ENCODE measurements around the gene ANP32A.

The ANP32A gene

DNA sequence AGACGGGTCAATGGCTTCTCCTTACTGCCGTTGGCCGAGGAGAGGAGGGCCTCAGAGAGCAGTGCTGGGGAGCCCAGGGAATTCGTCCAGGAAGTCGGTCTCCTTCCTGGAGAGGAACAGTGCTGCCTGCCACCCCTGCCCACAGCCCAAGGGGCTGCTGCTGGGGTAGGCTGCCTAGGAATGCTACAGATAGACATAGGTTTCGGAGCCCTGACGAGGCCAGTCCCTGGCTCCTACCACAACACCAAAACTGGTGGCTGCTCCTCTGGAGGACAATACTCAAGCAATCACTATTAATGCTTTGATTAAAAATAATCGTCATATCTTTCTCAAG, 30.5 kb downstream of the ANP32A start:
- Histone ChIP-seq H3K9ac (ENCODE audit: low read depth, low read length) (no peak overlapping the region), H3K4me1 (ENCODE audit: insufficient read depth, low read length) (peaks cover 67% of the 10 kb centered on the region), H3K4me3 (ENCODE audit: low read length) (no peak overlapping the region), H3K36me3 (ENCODE audit: insufficient read depth, low read length) (peaks cover 38% of the 10 kb centered on the region), H3K9me3 (ENCODE audit: insufficient read depth, low read depth, low read length) (no peaks in the 10 kb centered on the region), H3K27me3 (ENCODE audit: insufficient read depth, low read length) (no peaks in the 10 kb centered on the region), H3K27ac (ENCODE audit: low read depth, low read length) (peak overlapping the region; percentile 76)
- 74% methylated on average over 8 of the region's 8 CpGs for WGBS

DNA sequence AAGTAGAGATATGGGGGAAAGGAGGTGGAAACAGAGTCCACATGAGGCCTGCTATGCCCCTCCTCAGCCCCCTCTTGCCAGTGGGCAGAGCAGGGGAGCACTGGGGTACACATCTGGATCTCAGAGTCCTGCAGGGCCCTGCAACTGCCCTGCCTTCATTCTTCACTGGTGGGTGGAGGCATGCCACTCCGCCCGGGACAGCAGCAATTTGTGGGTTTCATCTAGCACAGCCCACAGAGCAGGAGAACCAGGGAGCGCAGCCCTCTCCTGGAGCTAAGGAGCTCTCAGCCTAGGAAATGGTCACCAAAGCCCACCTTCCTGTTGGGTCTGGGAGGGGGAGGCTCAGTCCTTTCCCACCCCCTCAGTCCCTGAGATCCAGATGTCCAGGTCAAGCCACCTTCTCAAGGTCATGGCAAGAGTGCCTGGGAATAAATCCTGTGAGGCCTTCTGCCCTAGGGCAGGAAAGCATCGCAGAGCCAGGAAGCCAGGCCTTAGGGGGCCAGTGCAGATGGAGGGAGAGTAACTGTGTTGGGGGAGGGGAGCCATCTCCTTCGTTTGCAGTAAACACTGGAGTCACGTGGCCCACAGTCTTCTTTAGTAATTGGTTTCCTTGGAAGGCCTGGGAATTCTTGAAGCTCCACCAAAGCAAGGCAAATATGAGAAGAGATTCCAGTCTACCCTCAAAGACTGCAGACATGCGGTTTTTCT, 31.0 kb downstream of the ANP32A start:
- Histone ChIP-seq H3K4me3 (ENCODE audit: low read length) (0 out of 2 replicates have a peak overlapping the region, but pooled peaks have one; percentile 2), H3K36me3 (ENCODE audit: insufficient read depth, low read length) (peaks cover 44% of the 10 kb centered on the region), H3K27ac (ENCODE audit: low read depth, low read length) (peak overlapping the region; percentile 76)

DNA sequence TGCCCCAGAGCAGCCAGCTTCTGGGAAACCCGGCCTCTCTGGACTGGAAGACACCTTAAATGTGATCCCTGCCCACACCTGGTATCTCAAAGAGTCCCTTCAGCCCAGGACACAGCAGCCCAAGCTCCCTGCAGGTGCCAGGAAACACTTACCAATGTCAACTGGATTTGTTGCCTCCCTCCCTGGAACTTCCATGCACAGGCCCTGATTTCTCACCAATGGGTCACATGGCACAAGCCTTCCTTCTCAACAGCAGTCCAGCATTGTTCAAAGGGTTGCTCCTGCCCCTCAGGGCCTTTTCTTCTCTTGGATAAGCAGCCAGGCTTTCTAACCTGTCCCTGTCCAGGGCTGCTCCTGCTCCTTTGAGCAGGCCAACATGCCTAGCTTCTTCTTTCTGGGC, 31.6 kb downstream of the ANP32A start:
- Histone ChIP-seq H3K9ac (ENCODE audit: low read depth, low read length) (no peak overlapping the region), H3K9me3 (ENCODE audit: insufficient read depth, low read depth, low read length) (no peaks in the 10 kb centered on the region), H3K36me3 (ENCODE audit: insufficient read depth, low read length) (peaks cover 47% of the 10 kb centered on the region), H3K27ac (ENCODE audit: low read depth, low read length) (peak overlapping the region; percentile 58; the same call in 1 of the 2 replicates), H3K27me3 (ENCODE audit: insufficient read depth, low read length) (no peaks in the 10 kb centered on the region), H3K4me1 (ENCODE audit: insufficient read depth, low read length) (peaks cover 56% of the 10 kb centered on the region), H3K4me3 (ENCODE audit: low read length) (no peak overlapping the region)
- 95% methylated on average over 1 of the region's 1 CpG for WGBS

More for the DNA sequence above, 31.0 kb downstream of the ANP32A start:
- Histone ChIP-seq H3K27me3 (ENCODE audit: insufficient read depth, low read length) (no peaks in the 10 kb centered on the region), H3K4me1 (ENCODE audit: insufficient read depth, low read length) (peaks cover 62% of the 10 kb centered on the region), H3K9ac (ENCODE audit: low read depth, low read length) (no peak overlapping the region), H3K9me3 (ENCODE audit: insufficient read depth, low read depth, low read length) (no peaks in the 10 kb centered on the region)
- WGBS: 52% methylated on average over 7 of the region's 7 CpGs

DNA sequence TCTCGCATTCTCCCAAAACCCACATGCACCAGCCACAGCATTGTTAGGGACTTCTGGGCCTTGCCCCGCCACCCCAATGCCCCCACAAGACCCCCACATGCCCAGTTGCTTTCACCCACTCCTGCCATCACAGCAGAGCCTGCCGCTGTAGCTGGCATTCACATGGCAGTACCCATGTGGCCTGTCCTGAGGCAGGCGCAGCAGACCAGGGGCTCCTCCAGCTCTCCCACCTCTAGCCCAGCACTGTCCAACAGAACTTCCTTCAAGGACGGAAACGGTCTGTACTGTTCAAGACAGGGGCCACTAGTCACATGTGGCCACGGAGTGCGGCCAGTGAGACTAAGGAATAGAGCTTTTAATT, 32.5 kb downstream of the ANP32A start:
- H3K4me3 ChIP-seq (ENCODE audit: low read length): no peak overlapping the region
- WGBS: 95% methylated on average over 6 of the region's 8 CpGs
- H3K27me3 ChIP-seq (ENCODE audit: insufficient read depth, low read length): no peaks in the 10 kb centered on the region
- no peaks in the 10 kb centered on the region for H3K9me3 ChIP-seq (ENCODE audit: insufficient read depth, low read depth, low read length)
- peaks cover 47% of the 10 kb centered on the region for H3K4me1 ChIP-seq (ENCODE audit: insufficient read depth, low read length)
- H3K9ac ChIP-seq (ENCODE audit: low read depth, low read length): no peak overlapping the region
- H3K27ac ChIP-seq (ENCODE audit: low read depth, low read length): no peak overlapping the region
- peaks cover 49% of the 10 kb centered on the region for H3K36me3 ChIP-seq (ENCODE audit: insufficient read depth, low read length)

DNA sequence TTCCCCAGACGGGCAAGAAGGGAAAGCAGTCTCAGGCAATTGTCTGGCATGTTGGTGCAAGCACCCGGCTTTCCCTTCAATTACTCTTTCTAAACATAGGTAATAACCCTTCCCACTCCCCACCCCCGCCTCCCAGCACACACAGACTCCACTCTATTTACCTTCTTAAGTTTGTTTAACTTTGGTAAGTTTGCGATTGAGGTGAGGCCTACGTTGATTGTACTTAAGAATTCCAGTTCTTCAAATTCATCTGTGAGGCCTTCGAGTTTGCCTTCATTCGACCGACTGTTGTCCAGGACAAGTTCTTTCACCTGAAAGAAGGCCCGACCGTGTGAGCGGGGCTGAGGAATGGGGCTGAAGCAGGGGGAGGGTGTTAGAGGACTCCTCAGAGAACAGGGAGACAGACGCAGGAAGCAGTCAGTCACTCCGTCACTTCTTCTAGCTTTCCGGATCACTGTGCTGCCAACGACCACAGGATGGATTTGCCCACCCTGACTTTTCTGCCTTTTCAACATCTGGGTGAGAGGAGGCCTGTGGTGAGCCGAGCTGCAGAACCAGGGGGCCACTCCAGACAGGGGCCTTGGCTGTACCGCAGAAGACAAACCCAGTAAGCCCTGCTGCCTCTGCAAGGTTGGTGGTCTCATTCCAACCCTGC, 33.0 kb downstream of the ANP32A start:
- 87% methylated on average over 17 of the region's 17 CpGs for WGBS
- H3K36me3 ChIP-seq (ENCODE audit: insufficient read depth, low read length): peaks cover 55% of the 10 kb centered on the region
- H3K27ac ChIP-seq (ENCODE audit: low read depth, low read length): no peak overlapping the region
- no peak overlapping the region for H3K9ac ChIP-seq (ENCODE audit: low read depth, low read length)
- H3K27me3 ChIP-seq (ENCODE audit: insufficient read depth, low read length): no peaks in the 10 kb centered on the region
- no peak overlapping the region for H3K4me3 ChIP-seq (ENCODE audit: low read length)
- no peaks in the 10 kb centered on the region for H3K9me3 ChIP-seq (ENCODE audit: insufficient read depth, low read depth, low read length)
- H3K4me1 ChIP-seq (ENCODE audit: insufficient read depth, low read length): peaks cover 45% of the 10 kb centered on the region

DNA sequence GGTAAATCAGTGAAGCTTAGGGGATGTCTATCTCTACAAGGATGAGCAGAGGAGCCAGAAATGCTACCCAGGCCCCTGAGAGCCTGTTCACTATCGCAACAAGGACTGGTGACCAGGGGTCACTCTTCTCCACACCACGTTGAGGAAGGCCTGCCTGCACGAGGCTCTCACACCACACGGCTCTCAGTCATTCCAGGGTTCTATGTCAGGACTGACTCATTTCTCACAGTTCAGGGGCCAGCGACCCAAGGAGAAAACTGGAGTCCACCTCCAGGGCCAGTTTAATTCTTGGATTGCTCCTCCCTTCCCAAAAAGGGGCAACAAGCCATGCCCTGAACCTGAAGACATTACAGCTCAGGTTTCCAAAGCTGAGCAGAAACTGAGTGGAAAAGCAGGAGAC, 33.9 kb downstream of the ANP32A start:
- H3K4me1 ChIP-seq (ENCODE audit: insufficient read depth, low read length): peaks cover 39% of the 10 kb centered on the region
- H3K27ac ChIP-seq (ENCODE audit: low read depth, low read length): no peak overlapping the region
- H3K4me3 ChIP-seq (ENCODE audit: low read length): no peak overlapping the region
- H3K9ac ChIP-seq (ENCODE audit: low read depth, low read length): no peak overlapping the region
- peaks cover 64% of the 10 kb centered on the region for H3K36me3 ChIP-seq (ENCODE audit: insufficient read depth, low read length)
- H3K27me3 ChIP-seq (ENCODE audit: insufficient read depth, low read length): no peaks in the 10 kb centered on the region
- H3K9me3 ChIP-seq (ENCODE audit: insufficient read depth, low read depth, low read length): no peaks in the 10 kb centered on the region
- WGBS: 91% methylated on average over 5 of the region's 5 CpGs

DNA sequence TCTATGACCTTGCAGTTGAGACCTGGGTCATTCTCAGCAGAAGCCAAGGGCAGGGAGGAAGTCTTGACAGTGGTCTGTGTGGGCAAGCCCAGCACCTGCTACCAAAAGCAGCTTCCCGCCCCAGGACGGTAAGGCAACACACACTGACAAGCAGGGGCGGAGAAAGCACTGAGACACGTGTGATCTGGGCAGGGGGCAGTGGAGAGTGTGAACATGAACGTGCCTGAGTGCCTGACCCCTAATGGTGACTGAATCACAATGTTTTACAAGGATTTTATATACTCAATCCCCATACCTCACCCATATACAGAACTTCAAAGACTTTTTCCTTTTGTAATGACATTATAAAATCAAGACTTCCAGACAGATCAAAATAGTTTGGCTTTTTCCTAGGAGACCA, 35.2 kb downstream of the ANP32A start:
- Histone ChIP-seq H3K27me3 (ENCODE audit: insufficient read depth, low read length) (no peaks in the 10 kb centered on the region), H3K9ac (ENCODE audit: low read depth, low read length) (no peak overlapping the region), H3K4me3 (ENCODE audit: low read length) (no peak overlapping the region), H3K4me1 (ENCODE audit: insufficient read depth, low read length) (peaks cover 27% of the 10 kb centered on the region), H3K36me3 (ENCODE audit: insufficient read depth, low read length) (peaks cover 76% of the 10 kb centered on the region), H3K27ac (ENCODE audit: low read depth, low read length) (no peak overlapping the region), H3K9me3 (ENCODE audit: insufficient read depth, low read depth, low read length) (no peaks in the 10 kb centered on the region)
- 75% methylated on average over 5 of the region's 5 CpGs for WGBS

DNA sequence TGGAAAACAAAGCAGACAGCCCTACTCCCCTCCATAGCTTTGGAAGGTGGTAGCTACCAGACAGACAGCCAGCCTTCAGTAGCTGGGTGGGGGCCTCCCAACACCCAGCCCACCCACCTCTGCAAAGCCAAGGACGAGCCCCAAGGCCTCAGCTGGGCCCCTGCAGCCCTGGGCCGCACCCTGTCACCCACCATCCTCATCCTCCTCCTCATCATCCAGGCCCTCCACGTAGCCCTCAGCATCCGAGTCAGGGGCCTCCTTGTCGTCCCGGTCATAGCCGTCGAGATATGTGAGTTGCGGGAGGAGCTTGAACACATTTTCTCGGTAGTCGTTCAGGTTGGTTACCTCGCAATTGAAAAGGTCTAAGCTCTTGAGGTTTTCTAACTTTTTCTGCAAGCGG, 36.5 kb downstream of the ANP32A start:
- Histone ChIP-seq H3K36me3 (ENCODE audit: insufficient read depth, low read length) (peaks cover 88% of the 10 kb centered on the region), H3K9me3 (ENCODE audit: insufficient read depth, low read depth, low read length) (no peaks in the 10 kb centered on the region), H3K4me1 (ENCODE audit: insufficient read depth, low read length) (peaks cover 14% of the 10 kb centered on the region), H3K27me3 (ENCODE audit: insufficient read depth, low read length) (no peaks in the 10 kb centered on the region), H3K9ac (ENCODE audit: low read depth, low read length) (no peak overlapping the region), H3K27ac (ENCODE audit: low read depth, low read length) (no peak overlapping the region), H3K4me3 (ENCODE audit: low read length) (no peak overlapping the region)
- 94% methylated on average over 13 of the region's 13 CpGs for WGBS

DNA sequence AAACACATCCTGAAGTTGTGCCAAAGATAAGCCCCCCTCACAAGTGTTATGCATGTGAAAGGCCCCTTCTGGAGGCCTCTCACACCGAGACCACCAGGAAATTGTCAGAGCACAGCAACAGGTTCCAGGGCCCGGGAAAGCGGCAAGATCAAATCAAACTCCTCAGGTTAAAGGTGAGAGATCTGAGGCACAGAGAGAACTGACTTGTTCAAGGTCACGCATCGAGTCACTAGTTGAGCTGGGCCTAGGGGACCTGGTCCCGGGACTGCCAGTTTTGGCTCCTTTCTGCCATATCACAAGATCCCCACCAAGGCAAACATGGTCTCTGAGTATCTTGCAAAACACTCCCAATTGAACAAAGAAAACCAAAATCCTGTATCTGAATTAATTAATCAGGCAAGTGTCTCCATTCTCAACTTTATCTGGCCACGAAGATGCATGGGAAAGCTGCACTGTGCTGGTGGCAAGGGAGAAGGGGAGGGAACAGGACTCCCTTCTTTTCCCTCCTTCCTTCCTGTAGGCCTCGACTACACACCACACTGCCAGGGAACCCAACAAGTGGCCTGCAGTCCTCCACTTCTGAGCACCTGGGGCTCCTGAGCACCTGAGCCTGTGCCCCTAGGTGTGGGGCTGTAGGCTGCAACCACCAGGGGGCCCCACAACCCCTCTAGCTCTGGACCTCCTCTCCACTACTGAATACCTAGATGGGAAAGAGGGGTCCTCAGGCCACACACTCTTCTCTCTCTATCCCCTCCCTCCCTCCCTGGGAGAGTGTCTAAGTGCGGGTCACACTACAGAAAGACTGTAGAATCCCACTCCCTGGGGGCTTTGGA, 37.3 kb downstream of the ANP32A start:
- Histone ChIP-seq H3K9me3 (ENCODE audit: insufficient read depth, low read depth, low read length) (no peaks in the 10 kb centered on the region), H3K27ac (ENCODE audit: low read depth, low read length) (no peak overlapping the region), H3K4me1 (ENCODE audit: insufficient read depth, low read length) (peaks cover 6% of the 10 kb centered on the region; the same call in 1 of the 2 replicates), H3K27me3 (ENCODE audit: insufficient read depth, low read length) (no peaks in the 10 kb centered on the region), H3K9ac (ENCODE audit: low read depth, low read length) (no peak overlapping the region), H3K36me3 (ENCODE audit: insufficient read depth, low read length) (peaks cover 89% of the 10 kb centered on the region), H3K4me3 (ENCODE audit: low read length) (no peak overlapping the region)
- 83% methylated on average over 8 of the region's 9 CpGs for WGBS

DNA sequence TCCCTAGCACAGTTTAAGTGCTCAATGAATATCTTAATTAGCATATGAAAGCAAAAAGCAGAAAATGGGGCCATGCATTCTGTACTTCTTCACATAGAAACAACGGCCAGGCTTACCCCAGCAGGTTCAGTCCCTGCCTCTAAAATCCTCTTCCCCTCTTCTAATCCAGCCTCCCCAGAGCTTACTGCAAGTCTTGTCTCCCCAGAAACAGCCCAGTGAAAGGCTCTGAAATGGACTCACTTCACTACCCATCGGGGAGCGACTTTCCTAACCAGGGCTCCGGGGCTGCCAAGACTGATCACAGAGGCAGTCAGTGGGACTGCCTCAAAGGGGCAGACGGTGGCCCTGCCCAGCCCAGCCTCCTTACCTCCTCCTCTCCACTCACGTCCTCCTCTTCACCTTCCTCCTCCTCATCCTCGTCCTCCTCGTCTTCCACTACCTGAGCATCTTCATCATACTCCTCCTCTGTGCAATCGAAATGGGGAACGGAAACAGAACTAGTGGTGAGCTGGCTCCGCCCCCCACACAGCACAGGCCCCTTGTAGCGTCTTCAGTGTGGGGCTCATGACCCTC, 38.0 kb downstream of the ANP32A start:
- H3K4me3 ChIP-seq (ENCODE audit: low read length): no peak overlapping the region
- 85% methylated on average over 12 of the region's 12 CpGs for WGBS
- no peaks in the 10 kb centered on the region for H3K27me3 ChIP-seq (ENCODE audit: insufficient read depth, low read length)
- H3K4me1 ChIP-seq (ENCODE audit: insufficient read depth, low read length): peaks cover 5% of the 10 kb centered on the region; the same call in 1 of the 2 replicates
- H3K9ac ChIP-seq (ENCODE audit: low read depth, low read length): no peak overlapping the region
- H3K9me3 ChIP-seq (ENCODE audit: insufficient read depth, low read depth, low read length): no peaks in the 10 kb centered on the region
- no peak overlapping the region for H3K27ac ChIP-seq (ENCODE audit: low read depth, low read length)
- H3K36me3 ChIP-seq (ENCODE audit: insufficient read depth, low read length): peaks cover 94% of the 10 kb centered on the region

Data from HUES64 (cell line).